ENCODE data around the gene SEMA3D. TPM values are rescaled to one million over a fixed set of nuclear protein-coding genes. Genes with fewer than 3 reads are reported as not detected.

Gene SEMA3D
- total and polyA plus RNA-seq, 2 of the 4 experiments (the other 2 are of a cell fraction), result 2.9 to 13.6 TPM

- ATAC-seq (ENCODE audit: low read depth) (peak; percentile 63), DNase-seq (peak; percentile 61)
- no peak overlapping the region for H3K14ac ChIP-seq (replicated peaks; ENCODE audit: low read depth, low read length)
- no peak overlapping the region for H2AK9ac ChIP-seq (replicated peaks; ENCODE audit: low read depth, low read length, poor library complexity)
- H3K4ac ChIP-seq (ENCODE audit: low read depth, low read length), result peak overlapping the region; percentile 2
- POLR2A ChIA-PET (ENCODE audit: unreplicated experiment), result no interaction called here
- H3K4me1 ChIP-seq (ENCODE audit: control insufficient read depth, insufficient read depth, low read length), result peaks cover 1% of the 10 kb centered on the region; the same call in 1 of the 2 replicates
- H4K20me1 ChIP-seq (ENCODE audit: insufficient read depth, low read length), result no peaks in the 10 kb centered on the region
- in situ Hi-C loops (cut with MboI; ENCODE audit: low sequenced_read_pairs) (loop anchor here (5.0 to 10.0 kb wide), 5 partner anchors 133 to 1251 kb away; no protein-coding TSS in a partner anchor), dilution Hi-C loops (cut with HindIII; ENCODE audit: low sequenced_read_pairs, unreplicated experiment) (no loop called here), intact Hi-C loops (cut with micrococcal nuclease) (loop anchor here (1.0 to 5.0 kb wide), 6 partner anchors 144 to 667 kb away; no protein-coding TSS in a partner anchor)
- H2BK20ac ChIP-seq (ENCODE audit: low read depth, low read length), result no peak overlapping the region
- peak overlapping the region; percentile 39 for H2BK120ac ChIP-seq (ENCODE audit: low read depth, low read length)
- H3K27ac ChIP-seq (ENCODE audit: insufficient read depth, low read length), result no peak overlapping the region
- 0 out of 3 replicates have a peak overlapping the region, but pooled peaks have one; percentile 1 for H2BK15ac ChIP-seq (ENCODE audit: low read depth, low read length)
- H3K79me1 ChIP-seq (ENCODE audit: low read depth in 1 of 2, low read length in 2 of 2), result no peaks in the 10 kb centered on the region
- peak overlapping the region; percentile 1; the same call in 1 of the 2 replicates for H4K91ac ChIP-seq (ENCODE audit: insufficient read depth, low read depth, low read length)
- H3K23ac ChIP-seq (ENCODE audit: low read depth, low read length), result peak overlapping the region; percentile 8
- no peaks in the 10 kb centered on the region for H3K36me3 ChIP-seq (ENCODE audit: control insufficient read depth, insufficient read depth, low read length)
- H3K9me3 ChIP-seq (ENCODE audit: control insufficient read depth, insufficient read depth, low read length), result no peaks in the 10 kb centered on the region
- H2AFZ ChIP-seq (replicated peaks; ENCODE audit: low read length, poor library complexity), result peak overlapping the region; percentile 90
- peaks cover 4% of the 10 kb centered on the region for H3K27me3 ChIP-seq (ENCODE audit: control insufficient read depth, insufficient read depth, low read length)
- no peak overlapping the region for H2AK5ac ChIP-seq (ENCODE audit: low read depth, low read length)
- no peak overlapping the region for H4K5ac ChIP-seq (ENCODE audit: low read depth, low read length)
- 2% methylated on average over 8 of the region's 39 CpGs; no CpG with 5 or more reads in 1 of the 2 experiments for WGBS, 2 experiments (ENCODE audit: extremely low coverage in 2 of 2, insufficient read length in 1 of 2)
- H4K8ac ChIP-seq (ENCODE audit: low read depth in 2 of 2, low read length in 2 of 2), result peak overlapping the region in 1 of 2 experiments; percentile 7; a peak in 1 of 4 replicates
- CTCF ChIA-PET, result interaction anchor here (0.6 to 2.4 kb wide), 12 partner anchors 9 to 1683 kb away, joined by 3 to 21 read pairs (median 5); no protein-coding TSS in a partner anchor
- H3K4me2 ChIP-seq (ENCODE audit: low read depth, low read length), result peak overlapping the region; percentile 85
- peak overlapping the region; percentile 63 for H3K4me3 ChIP-seq (ENCODE audit: insufficient read depth, low read depth, low read length)
- no TSS peak for BruUV-seq (replicated peaks)
- TF ChIP-seq CEBPB (IDR thresholded peaks at IDR 0.05; ENCODE audit: low read depth, low read length) (no peak), MAZ (IDR thresholded peaks at IDR 0.05; ENCODE audit: borderline replicate concordance, low read depth, low read length) (no peak), CTCF (conservative IDR thresholded peaks at IDR 0.05; ENCODE audit: low read depth, low read length) (peak; percentile 41; the same call in 1 of the 2 replicates), MXI1 (IDR thresholded peaks at IDR 0.05; ENCODE audit: borderline replicate concordance, low read depth, low read length) (no peak), CHD1 (IDR thresholded peaks at IDR 0.05; ENCODE audit: low read depth, low read length) (no peak), RAD21 (IDR thresholded peaks at IDR 0.05; ENCODE audit: low read length) (peak; percentile 40), BHLHE40 (IDR thresholded peaks at IDR 0.05; ENCODE audit: low read depth, low read length) (no peak), NFE2L2 (IDR thresholded peaks at IDR 0.05; ENCODE audit: low read depth, low read length) (no peak), FOS (IDR thresholded peaks at IDR 0.05; ENCODE audit: low read depth, low read length) (no peak), SMC3 (IDR thresholded peaks at IDR 0.05; ENCODE audit: low read depth, low read length) (peak; percentile 33), RCOR1 (IDR thresholded peaks at IDR 0.05; ENCODE audit: insufficient replicate concordance, low read length) (no peak)
- H3K9me1 ChIP-seq (ENCODE audit: insufficient read depth, low read length), result peaks cover 5% of the 10 kb centered on the region; the same call in 1 of the 2 replicates
- H3K56ac ChIP-seq (ENCODE audit: extremely low read depth, insufficient read depth, low read length), result no peak overlapping the region; the same call in 1 of the 2 replicates
- H3K9ac ChIP-seq (ENCODE audit: low read depth, low read length), result peak overlapping the region; percentile 20; the same call in 1 of the 2 replicates
- no peak overlapping the region for H3K18ac ChIP-seq (ENCODE audit: low read depth, low read length)
- no peak overlapping the region for H2BK5ac ChIP-seq (ENCODE audit: low read depth, low read length, poor library complexity, severe bottlenecking)
Measured at GRCh38 chr7:85185424-85186082, 1.3 kb downstream of the SEMA3D start.
